ENCODE measurements around the gene ITPKB.
"Not testable (repeated sequence)": the region's sequence is repeated elsewhere in the genome, so short reads cannot be mapped to it uniquely, and the experiment has no call there.

ITPKB gene

DNA sequence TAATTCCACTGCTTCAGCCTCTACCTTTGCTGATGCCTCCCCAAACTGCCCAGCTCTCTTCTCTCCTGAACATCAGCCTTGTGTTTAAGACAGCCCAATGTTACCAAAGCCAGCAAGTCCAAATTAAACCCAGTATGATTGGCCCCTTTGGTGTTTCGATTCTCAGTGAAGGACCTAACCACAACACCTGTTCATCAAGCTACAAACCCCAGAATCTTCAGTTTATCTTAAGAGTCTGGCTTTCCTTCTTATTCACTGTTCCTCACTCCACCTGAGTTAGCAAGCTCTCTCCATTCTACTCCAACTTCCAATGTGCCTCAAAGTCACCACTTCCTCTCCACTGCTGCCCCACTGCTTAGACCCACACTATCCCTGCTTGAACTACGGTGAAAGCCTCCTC lies 25.5 kb upstream of the ITPKB start:
- DNase-seq: no peak

GRCh38 chr1:226763905-226764264 lies 24.8 kb upstream of the ITPKB start:
- Mint-ChIP-seq H3K9me3 (no peaks in the 10 kb centered on the region), H3K27ac (no peak overlapping the region), H3K4me1 (peaks cover 33% of the 10 kb centered on the region), H3K27me3 (no peaks in the 10 kb centered on the region), H3K4me3 (peak overlapping the region in 1 of 2 donors; percentile 29)
- ATAC-seq: no peak
- no peak for DNase-seq

More for the DNA sequence above, 25.5 kb upstream of the ITPKB start:
- H3K4me3 Mint-ChIP-seq: peak overlapping the region in 1 of 2 donors; percentile 2
- no peak for ATAC-seq
- no peaks in the 10 kb centered on the region for H3K27me3 Mint-ChIP-seq
- no peaks in the 10 kb centered on the region for H3K9me3 Mint-ChIP-seq
- peak overlapping the region in 1 of 2 donors; percentile 0 for H3K27ac Mint-ChIP-seq
- H3K4me1 Mint-ChIP-seq: peaks cover 33% of the 10 kb centered on the region

DNA sequence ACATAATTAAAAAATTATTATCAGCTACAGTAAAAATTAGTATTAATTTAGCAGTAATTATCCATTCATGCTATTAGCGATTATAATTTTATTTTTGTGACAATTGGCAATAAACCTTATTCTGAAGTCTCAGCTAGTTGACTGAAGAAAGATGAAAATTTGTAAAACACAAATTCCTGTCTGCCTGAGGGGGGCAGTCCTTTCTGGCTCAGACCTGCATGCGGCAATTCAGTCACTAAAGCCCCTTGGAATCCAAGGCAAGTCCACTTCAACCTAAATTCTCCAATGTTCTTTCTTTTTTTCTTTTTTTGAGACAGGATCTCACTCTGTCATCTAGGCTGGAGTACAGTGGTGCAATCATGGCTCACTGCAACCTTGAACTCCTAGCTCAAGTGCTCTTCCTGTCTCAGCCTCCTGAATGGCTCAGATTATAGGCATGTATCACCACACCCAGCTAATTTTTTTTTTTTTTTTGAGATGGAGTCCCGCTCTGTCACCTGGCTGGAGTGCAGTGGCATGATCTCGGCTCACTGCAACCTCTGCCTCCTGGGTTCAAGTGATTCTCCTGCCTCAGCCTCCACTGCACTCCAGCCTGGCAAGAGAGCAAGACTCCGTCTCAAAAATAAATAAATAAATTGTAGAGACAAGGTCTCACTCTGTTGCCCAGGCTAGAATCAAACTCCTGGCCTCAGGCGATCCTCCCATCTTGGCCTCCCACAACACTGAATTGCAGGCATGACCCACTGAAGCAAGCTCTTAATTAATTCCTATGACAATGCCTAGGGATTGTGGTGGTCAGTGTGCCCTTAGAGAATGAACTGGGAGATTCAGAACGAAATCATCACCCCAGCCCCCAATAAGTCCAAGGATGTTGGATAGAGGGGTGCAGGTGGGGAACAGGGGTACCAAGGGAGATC lies 24.2 kb upstream of the ITPKB start:
- Mint-ChIP-seq H3K9me3 (no peaks in the 10 kb centered on the region), H3K27ac (no peak overlapping the region), H3K4me3 (peak overlapping the region in 1 of 2 donors; percentile 29), H3K27me3 (no peaks in the 10 kb centered on the region), H3K4me1 (peaks cover 33% of the 10 kb centered on the region)
- ATAC-seq (no peak), DNase-seq (no peak)

GRCh38 chr1:226762055-226762454 lies 23.0 kb upstream of the ITPKB start:
- no peaks in the 10 kb centered on the region for H3K27me3 Mint-ChIP-seq
- no peak overlapping the region for H3K27ac Mint-ChIP-seq
- peaks cover 33% of the 10 kb centered on the region for H3K4me1 Mint-ChIP-seq
- no peak overlapping the region for H3K4me3 Mint-ChIP-seq
- ATAC-seq: no peak
- no peak for DNase-seq
- no peaks in the 10 kb centered on the region for H3K9me3 Mint-ChIP-seq

GRCh38 chr1:226761322-226761721 lies 22.2 kb upstream of the ITPKB start:
- Mint-ChIP-seq H3K4me1 (peaks cover 36% of the 10 kb centered on the region), H3K27ac (no peak overlapping the region), H3K4me3 (no peak overlapping the region), H3K9me3 (no peaks in the 10 kb centered on the region), H3K27me3 (no peaks in the 10 kb centered on the region)
- no peak for DNase-seq
- ATAC-seq: no peak

- no peak for ATAC-seq
- peak overlapping the region in 1 of 2 donors; percentile 6 for H3K4me3 Mint-ChIP-seq
- H3K4me1 Mint-ChIP-seq: peaks cover 36% of the 10 kb centered on the region
- H3K27me3 Mint-ChIP-seq: no peaks in the 10 kb centered on the region
- DNase-seq: no peak
- H3K27ac Mint-ChIP-seq: peak overlapping the region; percentile 93 to 95
- no peaks in the 10 kb centered on the region for H3K9me3 Mint-ChIP-seq
Observed at GRCh38 chr1:226754793-226755533, 15.9 kb upstream of the ITPKB start.

DNA sequence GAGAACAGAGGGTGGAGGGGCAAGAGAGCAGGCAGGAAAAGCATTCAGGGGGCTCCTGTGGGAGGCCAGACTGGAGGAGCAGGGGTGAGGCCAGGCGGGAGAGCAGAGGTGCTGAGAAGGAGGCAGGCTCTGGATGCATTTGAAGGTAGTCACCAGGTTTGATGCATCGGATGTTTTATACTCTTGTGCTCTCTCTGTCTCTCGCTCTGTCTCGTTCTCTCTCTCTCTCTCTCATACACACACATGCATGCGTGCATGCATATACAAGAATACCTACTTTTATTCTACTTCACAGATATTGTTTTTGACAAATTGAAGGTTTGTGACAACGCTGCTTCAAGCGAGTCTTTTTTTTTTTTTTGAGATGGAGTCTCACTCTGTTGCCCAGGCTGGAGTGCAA lies 15.0 kb upstream of the ITPKB start:
- ATAC-seq: no peak
- H3K4me1 Mint-ChIP-seq: peaks cover 36% of the 10 kb centered on the region

GRCh38 chr1:226751703-226752102 lies 12.6 kb upstream of the ITPKB start:
- no peak overlapping the region for H3K27ac Mint-ChIP-seq
- no peak for DNase-seq
- H3K9me3 Mint-ChIP-seq: no peaks in the 10 kb centered on the region
- H3K4me3 Mint-ChIP-seq: no peak overlapping the region
- no peak for ATAC-seq
- no peaks in the 10 kb centered on the region for H3K27me3 Mint-ChIP-seq
- peaks cover 41% of the 10 kb centered on the region for H3K4me1 Mint-ChIP-seq

More for the DNA sequence above, 15.0 kb upstream of the ITPKB start:
- H3K27ac Mint-ChIP-seq: no peak overlapping the region
- no peaks in the 10 kb centered on the region for H3K9me3 Mint-ChIP-seq
- no peak for DNase-seq
- no peaks in the 10 kb centered on the region for H3K27me3 Mint-ChIP-seq
- H3K4me3 Mint-ChIP-seq: no peak overlapping the region

DNA sequence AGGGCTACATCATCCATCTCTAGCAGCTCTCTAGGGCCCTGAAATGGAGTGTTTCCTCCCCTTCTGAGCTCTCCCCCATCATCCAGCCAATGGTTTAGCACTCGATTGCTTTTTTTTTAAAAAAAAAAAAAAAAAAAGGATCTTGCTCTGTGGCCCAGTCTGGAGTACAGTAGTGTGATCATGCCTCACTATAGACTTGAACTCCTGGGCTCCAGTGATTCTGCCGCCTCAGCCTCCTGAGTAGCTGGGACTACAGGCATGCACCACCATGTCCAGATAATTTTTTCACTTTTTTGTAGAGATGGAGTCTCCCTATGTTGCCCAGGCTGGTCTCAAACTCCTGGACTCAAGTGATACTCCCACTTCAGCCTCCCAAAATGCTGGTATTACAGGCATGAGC lies 12.1 kb upstream of the ITPKB start:
- H3K27me3 Mint-ChIP-seq: no peaks in the 10 kb centered on the region
- H3K9me3 Mint-ChIP-seq: no peaks in the 10 kb centered on the region
- H3K4me1 Mint-ChIP-seq: peaks cover 38% of the 10 kb centered on the region
- DNase-seq: no peak
- no peak overlapping the region for H3K4me3 Mint-ChIP-seq
- no peak overlapping the region for H3K27ac Mint-ChIP-seq
- no peak for ATAC-seq

DNA sequence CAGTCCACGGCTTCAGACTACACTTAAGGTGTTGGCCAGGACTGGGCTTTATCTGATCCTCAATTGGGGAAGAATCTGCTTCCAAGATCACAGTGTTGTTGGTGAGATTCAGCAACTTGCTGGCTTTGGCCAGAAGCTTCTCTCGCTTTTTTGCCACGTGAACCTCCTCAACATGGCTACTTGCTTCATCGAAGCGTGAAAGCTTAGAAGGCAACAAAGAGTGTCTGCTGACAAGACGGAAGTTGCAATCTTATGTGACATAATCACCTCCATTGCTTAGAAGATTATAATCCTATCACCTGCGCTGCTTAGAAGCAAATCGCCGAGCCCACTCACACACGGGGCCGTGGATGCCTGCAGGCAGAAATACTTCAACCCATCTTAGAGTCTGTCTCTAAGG lies 10.4 kb upstream of the ITPKB start:
- no peaks in the 10 kb centered on the region for H3K27me3 Mint-ChIP-seq
- ATAC-seq (no peak), DNase-seq (no peak)
- no peaks in the 10 kb centered on the region for H3K9me3 Mint-ChIP-seq
- no peak overlapping the region for H3K4me3 Mint-ChIP-seq
- H3K4me1 Mint-ChIP-seq: peaks cover 28% of the 10 kb centered on the region
- no peak overlapping the region for H3K27ac Mint-ChIP-seq

GRCh38 chr1:226748306-226748705 lies 9.2 kb upstream of the ITPKB start:
- no peak overlapping the region for H3K27ac Mint-ChIP-seq
- no peak overlapping the region for H3K4me3 Mint-ChIP-seq
- H3K27me3 Mint-ChIP-seq: no peaks in the 10 kb centered on the region
- no peak for ATAC-seq
- no peak for DNase-seq
- peaks cover 16% of the 10 kb centered on the region for H3K4me1 Mint-ChIP-seq
- peaks cover 0 to 4% of the 10 kb centered on the region in 2 donors for H3K9me3 Mint-ChIP-seq

DNA sequence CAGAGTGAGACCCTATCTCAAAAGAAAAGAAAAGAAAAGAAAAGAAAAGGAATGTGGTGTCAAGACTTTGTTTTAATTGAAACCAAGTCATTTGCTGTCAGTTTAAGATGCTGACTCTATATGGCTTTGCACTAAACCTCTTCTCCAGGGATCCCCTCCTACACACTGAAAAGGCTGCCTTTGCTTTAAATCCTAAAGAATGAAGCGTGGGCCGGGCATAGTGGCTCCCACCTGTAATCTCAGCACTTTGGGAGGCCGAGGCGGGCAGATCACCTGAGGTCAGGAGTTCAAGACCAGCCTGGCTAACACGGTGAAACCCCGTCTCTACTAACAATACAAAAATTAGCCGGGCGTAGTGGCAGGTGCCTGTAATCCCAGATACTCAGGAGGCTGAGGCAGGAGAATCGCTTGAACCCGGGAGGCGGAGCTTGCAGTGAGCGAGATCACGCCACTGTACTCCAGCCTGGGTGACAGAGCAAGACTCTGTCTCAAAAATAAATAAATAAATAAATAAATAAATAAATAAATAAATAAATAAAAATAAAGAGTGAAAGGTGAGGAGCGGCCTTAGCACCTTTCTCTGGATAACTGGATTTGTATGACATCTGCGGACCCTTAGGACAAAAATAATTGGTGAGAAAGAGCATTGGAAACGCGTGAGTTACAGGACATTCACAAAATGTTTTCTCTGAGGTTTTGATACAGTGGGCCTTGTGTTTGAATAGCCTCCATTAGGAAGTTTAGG lies 8.6 kb upstream of the ITPKB start:
- not testable (repeated sequence) for H3K27ac Mint-ChIP-seq, ATAC-seq, H3K4me3 Mint-ChIP-seq, H3K27me3 Mint-ChIP-seq, DNase-seq, H3K9me3 Mint-ChIP-seq
- H3K4me1 Mint-ChIP-seq: peaks cover 14% of the 10 kb centered on the region

DNA sequence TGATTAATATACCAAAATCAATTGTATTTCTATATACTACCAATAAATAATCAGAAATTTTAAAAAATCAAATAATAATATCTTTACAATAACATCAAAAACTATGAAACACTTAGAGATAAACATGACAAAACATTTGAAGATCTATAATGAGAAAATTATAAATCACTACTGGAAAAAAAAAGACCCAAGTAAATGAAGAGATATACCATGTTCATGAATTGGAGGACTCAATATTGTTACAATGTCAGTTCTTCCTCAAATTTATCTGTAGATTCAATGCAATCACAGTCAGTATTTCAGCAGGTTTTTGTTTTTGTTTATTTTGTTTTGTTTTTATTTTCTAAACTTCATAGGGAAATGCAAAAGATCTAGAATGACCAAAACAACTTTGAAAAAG lies 4.2 kb upstream of the ITPKB start:
- Mint-ChIP-seq H3K27me3 (no peaks in the 10 kb centered on the region), H3K9me3 (peaks cover 0 to 4% of the 10 kb centered on the region in 2 donors), H3K4me1 (peaks cover 23% of the 10 kb centered on the region), H3K4me3 (no peak overlapping the region), H3K27ac (no peak overlapping the region)
- ATAC-seq (no peak), DNase-seq (no peak)

DNA sequence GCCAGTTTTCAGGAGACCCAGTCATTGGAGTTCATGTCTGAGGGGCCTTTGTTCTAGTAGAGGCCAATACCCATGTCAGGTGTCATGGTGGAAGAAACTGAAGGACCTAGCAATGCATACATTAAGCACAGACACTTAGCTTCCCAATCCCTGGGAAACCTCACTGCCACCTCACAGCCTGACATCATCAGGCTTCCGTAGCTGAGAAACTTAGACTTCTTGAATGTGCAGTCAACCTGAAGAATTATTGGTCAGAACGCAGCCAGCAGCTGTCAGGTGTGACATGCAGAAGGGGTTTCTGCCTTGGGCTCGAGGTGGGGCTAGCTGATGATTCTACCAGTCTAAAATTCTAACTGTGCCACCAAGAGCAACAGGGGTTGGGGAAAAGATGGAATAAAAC lies 1.9 kb upstream of the ITPKB start:
- Mint-ChIP-seq H3K9me3 (peaks cover 0 to 4% of the 10 kb centered on the region in 2 donors), H3K27me3 (no peaks in the 10 kb centered on the region), H3K27ac (no peak overlapping the region), H3K4me3 (peak overlapping the region; percentile 17 to 32), H3K4me1 (peaks cover 24% of the 10 kb centered on the region)
- ATAC-seq: no peak
- no peak for DNase-seq

DNA sequence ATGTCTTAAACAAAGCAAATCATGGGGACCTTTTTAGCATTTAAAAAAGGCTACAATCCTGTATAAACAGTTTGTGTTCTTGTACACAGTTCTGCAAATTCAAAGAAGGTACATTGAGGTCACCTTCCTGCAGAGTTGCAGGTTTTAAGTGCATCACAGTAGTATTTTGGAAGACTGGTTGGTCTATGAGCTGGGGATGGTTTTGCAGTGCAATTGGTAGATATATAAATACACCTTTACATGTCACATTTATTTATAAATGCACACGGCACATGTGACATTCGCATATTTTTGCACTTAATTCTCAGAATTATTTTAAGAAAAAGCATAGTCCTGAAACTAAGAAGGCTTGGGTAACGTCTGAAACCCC lies 599 bp upstream of the ITPKB start:
- Mint-ChIP-seq H3K27ac (peak overlapping the region in 1 of 2 donors; percentile 96), H3K27me3 (no peaks in the 10 kb centered on the region), H3K4me3 (peak overlapping the region; percentile 78 to 91), H3K9me3 (peaks cover 0 to 4% of the 10 kb centered on the region in 2 donors), H3K4me1 (peaks cover 32% of the 10 kb centered on the region)
- ATAC-seq (no peak), DNase-seq (no peak)

Measured in stimulated activated naive CD8-positive, alpha-beta T cell treated with anti-CD3 and anti-CD28 coated beads, Interleukin-15, amount 100 ng/mL, for 72 hours (primary cell).